H1 (cell line): ENCODE measurements around the gene SECISBP2L. TPM values are rescaled to one million over a fixed set of nuclear protein-coding genes. Genes with fewer than 3 reads are reported as not detected.

Source experiments
- CTCF ChIA-PET: fragments of 300-600 bp; sonication (Branson Sonifier 250); formaldehyde crosslinking; loops from one replicate; lab custom pipeline; 2021; ENCODE audit not compliant: partially characterized antibody; lab: Charles Lee
- POLR2A ChIA-PET: fragments of 300-600 bp; sonication (Branson Sonifier 250); formaldehyde crosslinking; loops from one replicate; lab custom pipeline; 2021; ENCODE audit warnings: inconsistent platforms; ENCODE audit not compliant: partially characterized antibody; lab: Charles Lee
- DNase-seq, 2 experiments: peaks; one replicate each; pipeline versions ENCODE4 v3.0.0 to v3.0.0-alpha.2; 2010 to 2022; ENCODE audit warnings: low spot score in 2 of 2, low read depth in 1 of 2, mixed read lengths in 1 of 2
- FAIRE-seq: peaks from 2 replicates; lab custom pipeline; 2011; peaks lifted over from hg19 to GRCh38; lab: Jason Lieb, UNC
- H2AFZ ChIP-seq: 2 replicates; pipeline ENCODE4 v1.8.1; 2012; ENCODE audit warnings: low read length, inconsistent platforms
- H2AK5ac ChIP-seq: 2 replicates; pipeline ENCODE4 v1.6.1; 2013; ENCODE audit warnings: low read depth, low read length
- H2BK120ac ChIP-seq: replicated peaks from 2 replicates; pipeline ENCODE3; 2013; ENCODE audit warnings: low read depth, low read length, inconsistent platforms
- H2BK12ac ChIP-seq: 2 replicates; pipeline ENCODE4 v1.6.1; 2013; ENCODE audit warnings: low read depth, low read length
- H2BK15ac ChIP-seq: 2 replicates; pipeline ENCODE4 v1.6.1; 2013; ENCODE audit warnings: low read length
- H2BK20ac ChIP-seq: 2 replicates; pipeline ENCODE4 v1.6.1; 2013; ENCODE audit warnings: low read length
- H2BK5ac ChIP-seq: 2 replicates; pipeline ENCODE4 v1.6.1; 2013; ENCODE audit warnings: low read depth, low read length
- H3K14ac ChIP-seq: 2 replicates; pipeline ENCODE4 v1.6.1; 2013; ENCODE audit warnings: inconsistent platforms; ENCODE audit not compliant: insufficient read length
- H3K18ac ChIP-seq: 2 replicates; pipeline ENCODE4 v1.6.1; 2013; ENCODE audit warnings: low read length; ENCODE audit errors: extremely low read depth
- H3K23ac ChIP-seq: 2 replicates; pipeline ENCODE4 v1.6.1; 2013; ENCODE audit warnings: inconsistent platforms; ENCODE audit not compliant: insufficient read length
- H3K23me2 ChIP-seq: 2 replicates; pipeline ENCODE4 v1.6.1; 2013; ENCODE audit warnings: low read depth, low read length
- H3K27ac ChIP-seq: 2 replicates; pipeline ENCODE4 v1.6.1; 2011; ENCODE audit warnings: low read depth, low read length, inconsistent platforms
- H3K27me3 ChIP-seq, 4 experiments: replicated peaks in 1 of 4; 1 replicate in 1 of 4; 2 replicates in 3 of 4; pipeline versions ENCODE4 v1.6.1 to v1.8.1; 2011 to 2013; ENCODE audit warnings: low read length in 3 of 4, mild to moderate bottlenecking in 3 of 4, inconsistent platforms in 2 of 4, mixed read lengths in 2 of 4, moderate library complexity in 1 of 4; ENCODE audit not compliant: control insufficient read depth in 3 of 4, insufficient read depth in 3 of 4; ENCODE audit errors: extremely low read depth in 1 of 4
- H3K36me3 ChIP-seq, 4 experiments: 2 replicates each; pipeline versions ENCODE4 v1.6.1 to v1.8.1; 2011 to 2013; ENCODE audit warnings: mild to moderate bottlenecking in 4 of 4, low read length in 3 of 4, moderate library complexity in 2 of 4, control low read depth in 1 of 4, inconsistent platforms in 1 of 4; ENCODE audit not compliant: insufficient read depth in 4 of 4, control insufficient read depth in 2 of 4
- H3K4ac ChIP-seq: replicated peaks from 2 replicates; pipeline ENCODE3; 2013; ENCODE audit warnings: low read length, low read depth, mixed read lengths, inconsistent platforms; ENCODE audit not compliant: insufficient read length
- H3K4me1 ChIP-seq, 4 experiments: replicated peaks in 1 of 4; 1 replicate in 1 of 4; 2 replicates in 3 of 4; pipeline versions ENCODE4 v1.6.1 to v1.8.1; 2011 to 2013; ENCODE audit warnings: low read length in 3 of 4, inconsistent platforms in 2 of 4, mixed read lengths in 1 of 4; ENCODE audit not compliant: insufficient read depth in 4 of 4, control insufficient read depth in 3 of 4
- H3K4me2 ChIP-seq, 2 experiments: 2 replicates each; pipeline versions ENCODE4 v1.6.1 to v1.8.1; 2011 to 2013; ENCODE audit warnings: low read depth in 2 of 2, low read length in 2 of 2, control low read depth in 1 of 2, inconsistent platforms in 1 of 2, mild to moderate bottlenecking in 1 of 2; ENCODE audit not compliant: insufficient read depth in 1 of 2
- H3K4me3 ChIP-seq, 4 experiments: fragments of 200-600, 300-600 bp in 1 of 4; sonication (generic), shearing (Covaris generic), sonication (Bioruptor Twin) in 1 of 4; 2 replicates each; pipeline versions ENCODE4 v1.5.1 to v1.8.1; 2011 to 2016; ENCODE audit warnings: low read length in 4 of 4, low read depth in 3 of 4, control low read depth in 2 of 4, inconsistent platforms in 2 of 4, mild to moderate bottlenecking in 2 of 4, mixed read lengths in 1 of 4, moderate library complexity in 1 of 4; ENCODE audit not compliant: insufficient read depth in 2 of 4; ENCODE audit errors: extremely low read depth in 1 of 4
- H3K56ac ChIP-seq: replicated peaks from 2 replicates; pipeline ENCODE3; 2013; ENCODE audit warnings: low read depth, mild to moderate bottlenecking, mixed read lengths, low read length, inconsistent platforms; ENCODE audit not compliant: insufficient read length
- H3K79me1 ChIP-seq: 2 replicates; pipeline ENCODE4 v1.6.1; 2013; ENCODE audit warnings: low read depth, low read length, control low read depth
- H3K79me2 ChIP-seq, 2 experiments: 2 replicates each; pipeline versions ENCODE4 v1.6.1 to v1.8.1; 2012 to 2013; ENCODE audit warnings: low read length in 2 of 2, mild to moderate bottlenecking in 2 of 2, inconsistent platforms in 1 of 2; ENCODE audit not compliant: insufficient read depth in 2 of 2, control insufficient read depth in 1 of 2
- H3K9ac ChIP-seq, 4 experiments: replicated peaks in 1 of 4; 1 replicate in 1 of 4; 2 replicates in 3 of 4; pipeline versions ENCODE4 v1.6.1 to v1.8.1; 2011 to 2013; ENCODE audit warnings: low read depth in 3 of 4, low read length in 3 of 4, control low read depth in 2 of 4, mild to moderate bottlenecking in 2 of 4, moderate library complexity in 2 of 4, inconsistent platforms in 1 of 4; ENCODE audit errors: extremely low read depth in 1 of 4
- H3K9me3 ChIP-seq, 2 experiments: 2 replicates each; pipeline versions ENCODE4 v1.6.1 to v1.8.1; 2012 to 2013; ENCODE audit warnings: mild to moderate bottlenecking in 2 of 2, moderate library complexity in 2 of 2, control low read depth in 1 of 2, inconsistent platforms in 1 of 2, low read depth in 1 of 2, low read length in 1 of 2, mixed read lengths in 1 of 2; ENCODE audit not compliant: insufficient read depth in 2 of 2
- H4K20me1 ChIP-seq, 2 experiments: replicated peaks in 1 of 2; 2 replicates each; pipeline versions ENCODE3 to v1.8.1; 2011 to 2013; ENCODE audit warnings: inconsistent platforms in 2 of 2, low read length in 2 of 2, mild to moderate bottlenecking in 1 of 2; ENCODE audit not compliant: insufficient read depth in 2 of 2, control insufficient read depth in 1 of 2
- H4K5ac ChIP-seq: 2 replicates; pipeline ENCODE4 v1.6.1; 2013; ENCODE audit warnings: low read length, low read depth, mixed read lengths, inconsistent platforms; ENCODE audit not compliant: insufficient read length
- H4K8ac ChIP-seq: 2 replicates; pipeline ENCODE4 v1.8.0; 2013; ENCODE audit warnings: mild to moderate bottlenecking, moderate library complexity, low read length, inconsistent platforms; ENCODE audit not compliant: insufficient read depth; ENCODE audit errors: extremely low read depth
- H4K91ac ChIP-seq: replicated peaks from 2 replicates; pipeline ENCODE3; 2013; ENCODE audit warnings: low read length, mixed read lengths, inconsistent platforms; ENCODE audit not compliant: insufficient read length
- ASH2L ChIP-seq: fragments of 200-600, 300-600 bp; sonication (generic); IDR thresholded peaks from one replicate; pipeline ENCODE4 v1.7.1; 2017; ENCODE audit warnings: low read length
- BRCA1 ChIP-seq: IDR thresholded peaks from 2 replicates; pipeline ENCODE4 v1.6.1; 2012; ENCODE audit warnings: low read depth, low read length, improper control_type of control experiment
- CTBP2 ChIP-seq: IDR thresholded peaks from 2 replicates; pipeline ENCODE4 v1.7.0; 2011; ENCODE audit warnings: borderline replicate concordance, mild to moderate bottlenecking, moderate library complexity, mixed read lengths, low read length; ENCODE audit not compliant: insufficient read depth, insufficient read length
- E2F6 ChIP-seq: IDR thresholded peaks from 2 replicates; pipeline ENCODE4 v1.6.1; 2012; ENCODE audit warnings: inconsistent platforms
- EP300 ChIP-seq, 2 experiments: IDR thresholded peaks; 1 replicate in 1 of 2; 2 replicates in 1 of 2; pipeline ENCODE4 v1.6.1; 2011 to 2012; ENCODE audit warnings: low read depth in 2 of 2, low read length in 2 of 2, mild to moderate bottlenecking in 2 of 2, borderline replicate concordance in 1 of 2, inconsistent platforms in 1 of 2, moderate library complexity in 1 of 2
- GABPA ChIP-seq: IDR thresholded peaks from 2 replicates; pipeline ENCODE4 v1.6.1; 2011; ENCODE audit warnings: mild to moderate bottlenecking, low read length, moderate library complexity, borderline replicate concordance; ENCODE audit not compliant: insufficient read depth
- KDM5A ChIP-seq: fragments of 200-600 bp; IDR thresholded peaks from 2 replicates; pipeline ENCODE4 v1.7.1; 2012; ENCODE audit warnings: mild to moderate bottlenecking, low read length, inconsistent platforms, mixed read lengths
- POLR2A ChIP-seq, 2 experiments: IDR thresholded peaks; 1 replicate in 1 of 2; 2 replicates in 1 of 2; pipeline ENCODE4 v1.6.1; 2011; ENCODE audit warnings: low read depth in 2 of 2, low read length in 2 of 2, mild to moderate bottlenecking in 2 of 2; ENCODE audit errors: control extremely low read depth in 1 of 2
- POLR2AphosphoS5 ChIP-seq: IDR thresholded peaks from 2 replicates; pipeline ENCODE4 v1.6.1; 2011; ENCODE audit warnings: low read depth, low read length
- RFX5 ChIP-seq: IDR thresholded peaks from 2 replicates; pipeline ENCODE4 v1.6.1; 2011; ENCODE audit warnings: low read depth, low read length, improper control_type of control experiment, borderline replicate concordance
- RNF2 ChIP-seq: fragments of 200-900, 300-1000 bp; sonication (generic); IDR thresholded peaks from 2 replicates; pipeline ENCODE4 v1.7.1; 2016; ENCODE audit warnings: borderline replicate concordance, low read depth, mild to moderate bottlenecking, antibody characterized with exemption, low read length; ENCODE audit not compliant: poor library complexity, severe bottlenecking; ENCODE audit errors: missing control alignments
- SIRT6 ChIP-seq: IDR thresholded peaks from one replicate; pipeline ENCODE4 v1.7.1; 2012; ENCODE audit warnings: low read length, inconsistent platforms
- TBP ChIP-seq: IDR thresholded peaks from 2 replicates; pipeline ENCODE4 v1.6.1; 2011; ENCODE audit warnings: low read depth, low read length, improper control_type of control experiment
- WGBS, 2 experiments: shearing (Covaris generic) in 1 of 2; methylation state at CpG; one replicate each; pipeline versions ENCODE4 v1.1.6 to v1.1.7; 2013 to 2015; ENCODE audit warnings: low lambda C conversion rate in 2 of 2, mixed read lengths in 2 of 2, inconsistent platforms in 1 of 2, low coverage in 1 of 2, missing lambda C conversion rate in 1 of 2; ENCODE audit not compliant: insufficient replicate concordance in 2 of 2, insufficient coverage in 1 of 2, insufficient read length in 1 of 2; ENCODE audit errors: extremely low coverage in 1 of 2, missing lambda C conversion rate in 1 of 2; 5-methylcytosine and 5-hydroxymethylcytosine counted together
- polyA plus RNA-seq, 7 experiments: library from polyadenylated mRNA; depleted of rRNA in 3 of 7; stranded (reverse) in 5 of 7; unstranded in 2 of 7; fragments of >200 nt in 5 of 7; fragments of 200-250 nt in 2 of 7; gene quantifications; 1 replicate in 5 of 7; 2 replicates in 1 of 7; 4 replicates in 1 of 7; pipeline versions ENCODE4 v1.2.1 to v1.2.3, GENCODE V29; 2011 to 2013; ENCODE audit warnings: missing spikeins in 2 of 7, mixed read lengths in 2 of 7
- total RNA-seq: library from RNA; stranded (reverse); fragmentation: NEBNext Ultra II Directional; extraction: Animal tissue kit (Norgen Biotek cat#: 25700); gene quantifications from 2 replicates; pipeline ENCODE4 v1.2.1, GENCODE V29; 2021

Gene SECISBP2L
- total and polyA plus RNA-seq, 2 of the 8 experiments (the other 6 are each of a cell fraction or from before 2014, with no cell fraction given), result 7.6 to 22.8 TPM

- 89% methylated on average over 2 of the region's 2 CpGs; no CpG with 5 or more reads in 1 of the 2 experiments for WGBS, 2 experiments
- Histone ChIP-seq H2BK12ac (no peak overlapping the region), H2AFZ (no peak overlapping the region), H3K4me3 (no peak overlapping the region), H3K4ac (no peak overlapping the region), H3K14ac (no peak overlapping the region), H3K79me2 (peaks cover 0 to 31% of the 10 kb centered on the region in 2 experiments; a peak in 2 of 4 replicates), H2BK15ac (no peak overlapping the region), H2BK5ac (no peak overlapping the region), H2BK20ac (no peak overlapping the region), H3K27me3 (no peaks in the 10 kb centered on the region), H3K4me1 (no peaks in the 10 kb centered on the region), H3K36me3 (peaks cover 3 to 8% (median 5%) of the 10 kb centered on the region in 4 experiments; a peak in 3 of 8 replicates), H4K5ac (no peak overlapping the region), H3K27ac (no peak overlapping the region), H3K9me3 (no peaks in the 10 kb centered on the region), H3K79me1 (no peaks in the 10 kb centered on the region), H3K18ac (no peak overlapping the region), H3K23me2 (no peaks in the 10 kb centered on the region), H3K23ac (no peak overlapping the region), H4K91ac (no peak overlapping the region), H3K56ac (no peak overlapping the region), H4K8ac (no peak overlapping the region), H4K20me1 (no peaks in the 10 kb centered on the region), H2AK5ac (no peak overlapping the region), H3K9ac (no peak overlapping the region), H3K4me2 (no peak overlapping the region), H2BK120ac (no peak overlapping the region)
- no peak for FAIRE-seq
- DNase-seq, result no peak
- ChIA-PET POLR2A (no interaction called here), CTCF (no interaction called here)
- TF ChIP-seq TBP, result no peak
- no peak for TF ChIP-seq POLR2A (IDR thresholded peaks at IDR 0.05; ENCODE audit: control extremely low read depth in 1 of 2, low read depth in 2 of 2, low read length in 2 of 2)
- no peak for TF ChIP-seq KDM5A
- no peak for TF ChIP-seq BRCA1
- TF ChIP-seq SIRT6, result no peak
- TF ChIP-seq ASH2L, result no peak
- no peak for TF ChIP-seq CTBP2
- no peak for TF ChIP-seq E2F6
- TF ChIP-seq EP300 (IDR thresholded peaks at IDR 0.05; ENCODE audit: borderline replicate concordance in 1 of 2, low read depth in 2 of 2, low read length in 2 of 2), result no peak
- TF ChIP-seq POLR2AphosphoS5, result no peak
- TF ChIP-seq RFX5, result no peak
- TF ChIP-seq RNF2, result no peak
- no peak for TF ChIP-seq GABPA
These were observed 10.4 kb downstream of the SECISBP2L start for GRCh38 chr15:49035825-49036224.
